Nephron (organoid): Measurements from ENCODE around the gene ISG20.
A peak's percentile ranks its signal among the peaks of the same experiment; 100 is the strongest.

Experiments
- H3K27ac Mint-ChIP-seq, 3 experiments: 2 replicates each; pipeline ENCODE4 v1.8.0; 2020; ENCODE audit warnings: mixed read lengths in 3 of 3, mild to moderate bottlenecking in 2 of 3, moderate library complexity in 1 of 3
- H3K27me3 Mint-ChIP-seq: 2 replicates; pipeline ENCODE4 v1.8.0; 2021; ENCODE audit warnings: low read depth, mild to moderate bottlenecking, moderate library complexity, mixed read lengths
- H3K36me3 Mint-ChIP-seq: 2 replicates; pipeline ENCODE4 v1.8.0; 2020; ENCODE audit warnings: low read depth, mixed read lengths
- H3K4me1 Mint-ChIP-seq: 2 replicates; pipeline ENCODE4 v1.8.0; 2020; ENCODE audit warnings: mixed read lengths
- H3K4me3 Mint-ChIP-seq, 3 experiments: 2 replicates each; pipeline ENCODE4 v1.8.0; 2020; ENCODE audit warnings: mild to moderate bottlenecking in 3 of 3, mixed read lengths in 3 of 3, moderate library complexity in 2 of 3
- H3K9me3 Mint-ChIP-seq: 2 replicates; pipeline ENCODE4 v1.8.0; 2020; ENCODE audit warnings: mixed read lengths
- TF ChIP-seq, protein P1 (sequence below), 3 experiments: fragments of 200-600 bp; sonication (generic); IDR thresholded peaks; one replicate each; pipeline ENCODE4 v1.5.0; 2021; ENCODE audit warnings: antibody characterized with exemption in 3 of 3; ENCODE audit not compliant: unreplicated experiment in 3 of 3

The ISG20 gene

DNA sequence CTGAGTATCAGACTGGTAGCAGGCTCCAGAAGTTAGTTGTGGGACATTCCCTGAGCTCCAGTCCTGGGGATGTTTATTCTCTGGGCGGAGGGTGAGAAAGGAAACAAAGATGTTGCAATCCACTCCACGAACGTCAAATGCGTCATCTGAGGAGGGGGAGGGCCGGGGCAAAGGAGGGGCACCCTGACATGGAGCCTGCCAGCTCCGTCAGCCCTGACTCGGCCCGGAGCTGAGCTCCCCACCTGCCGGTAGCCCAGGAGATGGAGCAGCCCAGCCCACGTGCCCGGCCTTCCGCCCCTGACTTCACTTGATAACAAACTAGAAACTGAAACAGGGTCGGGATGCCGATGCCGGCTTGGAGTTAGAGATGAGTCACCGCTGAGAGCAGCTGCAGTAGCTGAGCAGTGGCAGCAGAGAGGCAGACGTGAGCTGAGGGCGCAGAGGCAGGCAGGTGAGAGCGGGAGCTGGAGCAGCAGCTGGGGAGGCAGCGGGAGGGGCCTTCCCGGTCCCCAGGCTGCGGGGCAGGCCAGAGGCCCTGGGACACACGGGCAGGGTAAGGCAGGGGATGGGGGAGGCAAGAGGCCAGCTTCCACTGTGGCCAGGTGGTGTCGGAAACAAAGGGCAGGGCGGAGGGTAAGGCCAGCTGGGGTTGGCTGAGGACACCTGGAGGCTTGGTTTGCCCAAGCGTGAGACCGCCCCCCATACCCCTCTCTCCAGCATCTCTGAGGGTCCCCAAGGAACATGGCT lies at the start of gene ISG20:
Gene ISG20 (plus strand): TSS at position 391 of the 747 bp plus-strand sequence. CDS start 351 bp downstream, at position 742.
- H3K4me3 Mint-ChIP-seq = peak within 1 kb of the TSS; percentile 1 to 51 (median 38)
- H3K9me3 Mint-ChIP-seq = no peaks in the 10 kb centered on the region
- peak within 1 kb of the TSS in 2 of 3 experiments; percentile 8 to 10 for H3K27ac Mint-ChIP-seq
- H3K4me1 Mint-ChIP-seq = peaks cover 6% of the 10 kb centered on the region
- peaks cover 12% of the 10 kb centered on the region for H3K27me3 Mint-ChIP-seq
- TF ChIP-seq, protein P1, sequence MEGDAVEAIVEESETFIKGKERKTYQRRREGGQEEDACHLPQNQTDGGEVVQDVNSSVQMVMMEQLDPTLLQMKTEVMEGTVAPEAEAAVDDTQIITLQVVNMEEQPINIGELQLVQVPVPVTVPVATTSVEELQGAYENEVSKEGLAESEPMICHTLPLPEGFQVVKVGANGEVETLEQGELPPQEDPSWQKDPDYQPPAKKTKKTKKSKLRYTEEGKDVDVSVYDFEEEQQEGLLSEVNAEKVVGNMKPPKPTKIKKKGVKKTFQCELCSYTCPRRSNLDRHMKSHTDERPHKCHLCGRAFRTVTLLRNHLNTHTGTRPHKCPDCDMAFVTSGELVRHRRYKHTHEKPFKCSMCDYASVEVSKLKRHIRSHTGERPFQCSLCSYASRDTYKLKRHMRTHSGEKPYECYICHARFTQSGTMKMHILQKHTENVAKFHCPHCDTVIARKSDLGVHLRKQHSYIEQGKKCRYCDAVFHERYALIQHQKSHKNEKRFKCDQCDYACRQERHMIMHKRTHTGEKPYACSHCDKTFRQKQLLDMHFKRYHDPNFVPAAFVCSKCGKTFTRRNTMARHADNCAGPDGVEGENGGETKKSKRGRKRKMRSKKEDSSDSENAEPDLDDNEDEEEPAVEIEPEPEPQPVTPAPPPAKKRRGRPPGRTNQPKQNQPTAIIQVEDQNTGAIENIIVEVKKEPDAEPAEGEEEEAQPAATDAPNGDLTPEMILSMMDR (IDR thresholded peaks at IDR 0.05; ENCODE audit: unreplicated experiment in 3 of 3) = peak in 1 of 3 experiments; percentile 16
- H3K36me3 Mint-ChIP-seq = peaks cover under 1% of the 10 kb centered on the region

GRCh38 chr15:88590759-88591158 lies 48.1 kb upstream of the ISG20 start:
- Mint-ChIP-seq H3K27ac (no peak overlapping the region), H3K9me3 (no peaks in the 10 kb centered on the region), H3K36me3 (no peaks in the 10 kb centered on the region), H3K27me3 (peaks cover 33% of the 10 kb centered on the region), H3K4me3 (no peak overlapping the region), H3K4me1 (peaks cover 5% of the 10 kb centered on the region)
- TF ChIP-seq, protein P1 (IDR thresholded peaks at IDR 0.05; ENCODE audit: unreplicated experiment in 3 of 3) = no peak

DNA sequence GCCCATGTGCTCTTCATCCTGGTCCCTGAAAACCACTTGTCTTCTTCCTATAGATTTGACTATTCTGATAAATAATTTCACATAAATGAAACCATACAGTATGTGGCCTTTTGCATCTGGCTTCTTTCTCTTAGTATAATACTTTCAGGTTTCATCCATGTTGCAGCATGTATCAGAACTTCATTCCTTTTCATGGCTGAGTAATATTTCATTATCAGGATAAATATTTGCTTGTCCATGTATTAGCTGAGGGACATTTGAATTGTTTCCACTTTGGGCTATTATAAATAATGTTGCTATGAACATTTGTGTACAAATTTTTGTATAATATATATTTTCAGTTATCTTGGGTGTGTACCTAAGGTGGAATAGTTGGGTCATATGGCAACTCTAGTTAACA lies 47.4 kb upstream of the ISG20 start:
- Mint-ChIP-seq H3K36me3 (no peaks in the 10 kb centered on the region), H3K4me3 (no peak overlapping the region), H3K9me3 (no peaks in the 10 kb centered on the region), H3K27me3 (peaks cover 33% of the 10 kb centered on the region), H3K4me1 (peaks cover 5% of the 10 kb centered on the region), H3K27ac (no peak overlapping the region)
- TF ChIP-seq, protein P1 (IDR thresholded peaks at IDR 0.05; ENCODE audit: unreplicated experiment in 3 of 3) = no peak

DNA sequence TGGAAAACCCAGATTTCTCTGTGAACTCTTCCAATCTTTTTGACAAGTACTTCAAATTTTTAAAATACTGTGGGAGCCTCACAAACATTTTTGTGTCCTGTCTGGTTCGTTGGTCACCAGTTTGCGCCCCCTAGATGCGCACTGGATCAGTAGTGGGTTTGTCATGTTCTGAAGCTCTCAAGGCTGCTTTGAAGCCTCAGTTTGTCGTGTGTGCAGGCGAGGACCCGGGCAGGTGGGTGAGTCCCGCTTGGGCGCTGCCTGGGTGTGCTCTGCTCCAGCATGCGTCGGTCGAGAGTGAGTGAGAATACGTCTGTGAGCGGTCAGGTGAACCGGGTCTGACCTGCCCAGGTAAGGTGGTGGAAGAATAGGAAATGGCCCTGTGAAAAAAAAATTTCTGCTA lies 34.9 kb upstream of the ISG20 start:
- peaks cover 98% of the 10 kb centered on the region for H3K27me3 Mint-ChIP-seq
- H3K4me3 Mint-ChIP-seq = peak overlapping the region; percentile 58 to 79 (median 69)
- H3K36me3 Mint-ChIP-seq = no peaks in the 10 kb centered on the region
- H3K27ac Mint-ChIP-seq = no peak overlapping the region
- peaks cover 27% of the 10 kb centered on the region for H3K4me1 Mint-ChIP-seq
- peaks cover 2% of the 10 kb centered on the region for H3K9me3 Mint-ChIP-seq
- TF ChIP-seq, protein P1 (IDR thresholded peaks at IDR 0.05; ENCODE audit: unreplicated experiment in 3 of 3) = no peak

DNA sequence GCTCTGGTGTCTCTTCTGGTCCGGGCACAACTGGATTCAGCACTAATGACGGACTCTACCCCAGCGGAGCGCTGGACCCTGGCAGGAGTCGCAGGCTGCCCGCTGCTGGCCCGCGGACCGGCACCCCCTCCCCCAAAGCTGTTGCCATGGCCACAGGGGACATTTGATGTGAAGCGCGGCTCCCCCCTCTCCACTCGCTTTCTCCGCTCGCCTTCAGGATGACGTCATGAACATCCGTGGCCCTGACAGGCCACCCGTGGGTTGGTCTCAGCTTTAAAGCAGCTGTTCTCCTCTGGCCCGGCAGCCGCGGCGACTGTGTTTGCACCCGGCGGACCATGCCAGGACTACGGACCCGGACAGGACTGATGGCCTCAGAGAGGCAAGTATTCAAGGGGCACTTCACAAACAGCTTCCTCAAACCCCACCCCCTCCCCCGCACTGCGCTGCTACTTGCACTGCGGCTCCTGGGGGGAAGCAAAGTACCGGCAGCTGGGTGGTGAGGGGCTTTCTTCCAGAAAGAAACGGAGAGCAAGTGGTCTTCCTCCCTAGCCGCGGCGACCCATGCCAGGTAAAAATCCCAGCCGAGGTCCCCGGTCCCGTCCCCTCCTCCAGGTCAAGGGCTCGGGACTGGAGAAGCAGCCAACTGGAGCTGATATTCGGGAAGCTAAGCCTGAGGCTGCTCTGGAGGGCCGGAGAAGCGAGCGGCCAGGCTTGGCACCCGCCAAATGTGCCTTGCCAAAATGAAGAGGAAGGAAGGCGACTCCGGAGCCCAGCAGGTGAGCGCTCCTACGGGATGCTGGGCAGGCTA lies 34.2 kb upstream of the ISG20 start:
- Mint-ChIP-seq H3K9me3 (peaks cover 2% of the 10 kb centered on the region), H3K36me3 (no peaks in the 10 kb centered on the region), H3K4me1 (peaks cover 27% of the 10 kb centered on the region), H3K27me3 (peaks cover 98% of the 10 kb centered on the region), H3K27ac (no peak overlapping the region), H3K4me3 (peak overlapping the region; percentile 58 to 79 (median 66))
- TF ChIP-seq, protein P1 (IDR thresholded peaks at IDR 0.05; ENCODE audit: unreplicated experiment in 3 of 3) = no peak
